Peyer's patch (tissue), 4 donors: ENCODE data around the gene BOLL.

Source experiments
- POLR2A ChIP-seq, 2 donors: fragments of 450-650 bp; IDR thresholded peaks; one replicate each; pipeline ENCODE4 v1.5.1; 2017; ENCODE audit warnings: antibody characterized with exemption in 2 of 2, mild to moderate bottlenecking in 2 of 2, moderate library complexity in 2 of 2
- TF ChIP-seq, protein P1 (sequence below), 6 experiments: fragments of 450-650 bp in 4 of 6; fragments of 200-600 bp in 2 of 6; sonication (generic) in 1 of 6; IDR thresholded peaks; one replicate each; pipeline ENCODE4 v1.5.1; 2017 to 2019; ENCODE audit warnings: antibody characterized with exemption in 6 of 6, mild to moderate bottlenecking in 3 of 6, moderate library complexity in 1 of 6

DNA sequence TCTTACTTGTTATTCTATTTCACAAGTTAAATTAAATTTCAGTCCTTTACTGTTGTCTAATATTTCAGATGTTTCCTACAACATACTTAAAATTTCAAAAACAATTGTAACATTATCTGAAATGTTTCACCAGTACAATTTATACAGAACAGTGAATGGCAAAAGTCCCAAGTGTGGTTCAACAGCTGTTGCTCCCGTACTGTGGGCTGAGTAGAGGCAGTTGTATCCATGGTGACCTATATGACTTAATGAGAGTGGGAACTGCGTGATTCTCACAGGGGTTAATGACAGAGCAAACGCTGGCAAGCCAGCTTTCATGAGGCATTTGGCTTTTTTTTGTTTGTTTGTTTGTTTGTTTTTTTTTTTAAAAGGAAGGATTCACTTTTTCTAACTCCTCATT lies 13.9 kb upstream of the BOLL start:
- TF ChIP-seq, protein P1, sequence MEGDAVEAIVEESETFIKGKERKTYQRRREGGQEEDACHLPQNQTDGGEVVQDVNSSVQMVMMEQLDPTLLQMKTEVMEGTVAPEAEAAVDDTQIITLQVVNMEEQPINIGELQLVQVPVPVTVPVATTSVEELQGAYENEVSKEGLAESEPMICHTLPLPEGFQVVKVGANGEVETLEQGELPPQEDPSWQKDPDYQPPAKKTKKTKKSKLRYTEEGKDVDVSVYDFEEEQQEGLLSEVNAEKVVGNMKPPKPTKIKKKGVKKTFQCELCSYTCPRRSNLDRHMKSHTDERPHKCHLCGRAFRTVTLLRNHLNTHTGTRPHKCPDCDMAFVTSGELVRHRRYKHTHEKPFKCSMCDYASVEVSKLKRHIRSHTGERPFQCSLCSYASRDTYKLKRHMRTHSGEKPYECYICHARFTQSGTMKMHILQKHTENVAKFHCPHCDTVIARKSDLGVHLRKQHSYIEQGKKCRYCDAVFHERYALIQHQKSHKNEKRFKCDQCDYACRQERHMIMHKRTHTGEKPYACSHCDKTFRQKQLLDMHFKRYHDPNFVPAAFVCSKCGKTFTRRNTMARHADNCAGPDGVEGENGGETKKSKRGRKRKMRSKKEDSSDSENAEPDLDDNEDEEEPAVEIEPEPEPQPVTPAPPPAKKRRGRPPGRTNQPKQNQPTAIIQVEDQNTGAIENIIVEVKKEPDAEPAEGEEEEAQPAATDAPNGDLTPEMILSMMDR (IDR thresholded peaks at IDR 0.05) = no peak
- TF ChIP-seq POLR2A (IDR thresholded peaks at IDR 0.05) = no peak
